GM12873 (cell line): ENCODE measurements around the gene PSMG1.

ENCODE experiments used
- TF ChIP-seq, protein P1 (sequence below): IDR thresholded peaks from 2 replicates; pipeline ENCODE4 v1.5.1; 2012; ENCODE audit warnings: low read depth, mild to moderate bottlenecking, moderate library complexity, low read length, control low read depth; ENCODE audit not compliant: insufficient read depth; ENCODE audit errors: missing control alignments

PSMG1 gene

DNA sequence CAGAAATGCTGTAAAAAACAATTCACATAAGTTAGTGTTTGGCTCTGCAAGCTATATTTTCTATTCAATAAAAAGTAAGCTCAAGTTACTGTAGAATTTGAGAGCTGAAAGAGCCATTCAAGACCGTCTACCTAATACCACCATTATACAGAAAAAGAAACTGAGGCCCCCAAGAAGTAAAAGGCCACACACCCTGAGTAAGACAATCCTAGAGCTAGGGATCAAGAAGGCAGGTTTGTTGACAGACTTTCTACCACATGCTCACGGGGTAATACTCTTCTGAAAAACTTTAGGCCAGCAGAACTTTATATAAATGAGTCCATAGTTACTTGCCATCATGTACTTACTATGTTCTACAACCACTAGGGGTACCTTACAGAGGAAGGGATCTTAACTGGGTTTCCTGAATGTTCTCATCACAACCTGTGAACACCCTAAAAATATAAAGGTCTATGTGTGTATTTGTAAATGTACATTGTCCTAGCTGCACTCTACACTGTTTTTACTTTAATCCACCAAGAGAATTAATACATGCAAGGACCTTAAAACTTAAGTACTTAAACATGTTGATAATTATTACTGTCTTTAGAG, 2.7 kb downstream of the PSMG1 start:
- TF ChIP-seq, protein P1, sequence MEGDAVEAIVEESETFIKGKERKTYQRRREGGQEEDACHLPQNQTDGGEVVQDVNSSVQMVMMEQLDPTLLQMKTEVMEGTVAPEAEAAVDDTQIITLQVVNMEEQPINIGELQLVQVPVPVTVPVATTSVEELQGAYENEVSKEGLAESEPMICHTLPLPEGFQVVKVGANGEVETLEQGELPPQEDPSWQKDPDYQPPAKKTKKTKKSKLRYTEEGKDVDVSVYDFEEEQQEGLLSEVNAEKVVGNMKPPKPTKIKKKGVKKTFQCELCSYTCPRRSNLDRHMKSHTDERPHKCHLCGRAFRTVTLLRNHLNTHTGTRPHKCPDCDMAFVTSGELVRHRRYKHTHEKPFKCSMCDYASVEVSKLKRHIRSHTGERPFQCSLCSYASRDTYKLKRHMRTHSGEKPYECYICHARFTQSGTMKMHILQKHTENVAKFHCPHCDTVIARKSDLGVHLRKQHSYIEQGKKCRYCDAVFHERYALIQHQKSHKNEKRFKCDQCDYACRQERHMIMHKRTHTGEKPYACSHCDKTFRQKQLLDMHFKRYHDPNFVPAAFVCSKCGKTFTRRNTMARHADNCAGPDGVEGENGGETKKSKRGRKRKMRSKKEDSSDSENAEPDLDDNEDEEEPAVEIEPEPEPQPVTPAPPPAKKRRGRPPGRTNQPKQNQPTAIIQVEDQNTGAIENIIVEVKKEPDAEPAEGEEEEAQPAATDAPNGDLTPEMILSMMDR = peak; percentile 51

- TF ChIP-seq, protein P1 = no peak
Observed at GRCh38 chr21:39178421-39178820, 4.8 kb downstream of the PSMG1 start.

GRCh38 chr21:39176271-39176709, 7.0 kb downstream of the PSMG1 start:
- TF ChIP-seq, protein P1 = no peak

- TF ChIP-seq, protein P1 = no peak
Observed at GRCh38 chr21:39175665-39176064, 7.6 kb downstream of the PSMG1 start.

DNA sequence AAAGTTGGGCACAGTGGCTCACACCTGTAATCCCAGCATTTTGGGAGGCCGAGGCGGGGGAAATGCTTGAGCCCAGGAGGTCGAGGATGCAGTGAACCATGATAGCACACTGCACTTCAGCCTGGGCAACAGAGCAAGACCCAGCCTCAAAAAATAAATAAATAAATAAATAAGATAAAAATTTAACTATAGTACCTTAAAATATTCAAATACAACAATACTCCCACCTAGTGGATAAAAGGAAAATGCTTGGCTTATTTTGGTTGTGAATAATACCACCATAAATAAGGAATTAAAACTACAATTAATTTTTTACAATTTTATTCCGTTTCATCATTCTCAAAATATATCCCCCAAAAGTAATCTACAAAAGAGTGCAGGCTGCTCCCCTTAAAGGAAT, 8.1 kb downstream of the PSMG1 start:
- TF ChIP-seq, protein P1 = no peak

DNA sequence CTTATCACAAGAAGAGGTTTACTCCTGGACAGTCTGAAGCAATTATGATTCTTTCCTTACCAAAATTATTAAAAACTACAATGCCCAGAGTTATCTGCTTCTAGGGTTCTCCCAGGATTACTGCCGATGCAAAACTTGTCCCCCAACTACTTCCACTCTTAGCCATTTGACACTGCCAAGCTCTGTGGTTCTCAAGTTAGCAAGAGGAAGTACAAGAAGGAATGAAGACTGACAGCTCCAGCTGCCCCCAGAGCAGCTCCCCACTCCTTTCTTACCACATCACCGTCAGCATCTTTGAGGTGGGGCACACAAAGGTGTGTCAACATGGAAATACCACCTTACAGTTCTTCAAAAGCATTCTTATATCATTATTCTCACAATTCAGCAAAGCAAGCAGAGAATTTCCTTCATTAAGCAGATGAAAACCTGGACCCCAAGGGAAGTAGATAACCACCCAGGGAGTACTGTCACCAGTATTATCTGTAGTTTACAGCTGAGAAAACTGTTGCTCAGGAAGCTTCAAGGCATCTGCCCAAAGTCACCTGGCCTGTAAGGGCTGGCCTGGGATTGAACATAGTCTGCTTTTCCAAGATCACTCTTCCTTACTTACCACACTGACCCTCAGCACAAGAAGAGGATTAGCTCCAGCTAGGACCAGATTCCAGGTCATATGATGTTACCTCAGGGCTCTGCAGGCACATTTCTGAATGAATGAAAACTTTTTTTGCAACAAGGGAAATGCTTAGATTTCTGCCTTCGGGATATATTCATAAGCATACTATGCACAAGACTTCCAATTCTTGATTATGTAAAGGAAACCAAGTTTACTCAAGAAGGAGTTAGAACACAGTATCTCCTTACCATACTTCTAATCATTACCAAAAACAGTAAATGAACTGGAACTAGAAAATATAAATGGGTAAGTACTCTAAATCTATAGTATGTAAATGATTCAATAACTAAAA, 9.3 kb downstream of the PSMG1 start:
- TF ChIP-seq, protein P1 = no peak

DNA sequence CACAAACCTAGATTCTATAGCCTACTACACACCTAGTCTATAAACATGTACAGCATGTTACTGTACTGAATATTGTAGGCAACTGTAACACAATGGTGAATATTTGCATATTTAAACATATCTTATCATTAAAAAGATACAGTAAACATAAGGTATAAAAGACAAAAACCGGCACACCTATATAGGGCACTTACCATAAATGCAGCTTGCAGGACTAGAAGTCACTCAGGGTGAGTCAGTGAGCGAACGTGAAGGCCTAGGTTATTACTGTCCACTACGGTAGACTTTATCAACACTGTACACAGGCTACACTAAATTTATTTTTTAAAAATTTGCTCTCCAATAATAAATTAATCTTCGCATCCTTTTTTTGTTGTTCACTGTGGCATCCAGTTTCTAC, 13.3 kb downstream of the PSMG1 start:
- TF ChIP-seq, protein P1 = no peak
